CD4-positive, alpha-beta T cell treated with Interleukin-4 for 4 hours (primary cell): ENCODE measurements around the gene MTX3.

ENCODE experiments used
- DNase-seq: peaks from one replicate; pipeline ENCODE4 v3.0.0-alpha.2; 2020

MTX3 gene

GRCh38 chr5:79976759-79977515 is 14.1 kb downstream of the MTX3 start:
- no peak for DNase-seq

- no peak for DNase-seq
Measured at GRCh38 chr5:79975422-79975821, 15.6 kb downstream of the MTX3 start.

GRCh38 chr5:79974886-79975285 is 16.2 kb downstream of the MTX3 start:
- DNase-seq, result no peak

- DNase-seq, result no peak
Measured at GRCh38 chr5:79973996-79974395, 17.1 kb downstream of the MTX3 start.

- DNase-seq, result no peak
Measured at GRCh38 chr5:79973511-79973910, 17.6 kb downstream of the MTX3 start.

GRCh38 chr5:79971156-79971555 is 19.9 kb downstream of the MTX3 start:
- no peak for DNase-seq

GRCh38 chr5:79966448-79966847 is 24.6 kb downstream of the MTX3 start:
- no peak for DNase-seq

- DNase-seq, result no peak
Measured at GRCh38 chr5:79964136-79964535, 26.9 kb downstream of the MTX3 start.

- no peak for DNase-seq
Measured at GRCh38 chr5:79963261-79964061, 27.6 kb downstream of the MTX3 start.

GRCh38 chr5:79962575-79963222 is 28.4 kb downstream of the MTX3 start:
- no peak for DNase-seq

GRCh38 chr5:79961716-79962574 is 29.1 kb downstream of the MTX3 start:
- DNase-seq, result no peak

- DNase-seq, result no peak
Measured at GRCh38 chr5:79959407-79959806, 31.7 kb downstream of the MTX3 start.

GRCh38 chr5:79955941-79956670 is 35.0 kb downstream of the MTX3 start:
- DNase-seq, result no peak

GRCh38 chr5:79955356-79955895 is 35.6 kb downstream of the MTX3 start:
- no peak for DNase-seq

GRCh38 chr5:79954620-79955019 is 36.4 kb downstream of the MTX3 start:
- DNase-seq, result no peak

- no peak for DNase-seq
Measured at GRCh38 chr5:79947567-79947966, 43.5 kb downstream of the MTX3 start.

GRCh38 chr5:79938468-79938867 is 52.6 kb downstream of the MTX3 start:
- DNase-seq, result no peak

GRCh38 chr5:79936646-79937216 is 54.3 kb downstream of the MTX3 start:
- no peak for DNase-seq

GRCh38 chr5:79936002-79936645 is 54.9 kb downstream of the MTX3 start:
- DNase-seq, result no peak

- DNase-seq, result no peak
Measured at GRCh38 chr5:79934681-79935080, 56.4 kb downstream of the MTX3 start.
